LNCaP clone FGC (cell line): Measurements from ENCODE around the gene THRSP.
A peak's percentile ranks its signal among the peaks of the same experiment; 100 is the strongest.

ENCODE experiments used
- DNase-seq: peaks from one replicate; pipeline ENCODE4 v3.0.0-alpha.2; 2011; ENCODE audit warnings: low read depth
- H3K4me3 ChIP-seq: 2 replicates; pipeline ENCODE4 v1.5.1; 2011; ENCODE audit warnings: mild to moderate bottlenecking, low read depth, low read length, control low read depth
- TF ChIP-seq, protein P1 (sequence below): IDR thresholded peaks from 2 replicates; pipeline ENCODE4 v1.5.1; 2012; ENCODE audit warnings: mild to moderate bottlenecking; ENCODE audit not compliant: control insufficient read depth, insufficient read depth; ENCODE audit errors: extremely low read depth

THRSP gene

GRCh38 chr11:78045851-78046485 lies 17.7 kb upstream of the THRSP start:
- peak overlapping the region; percentile 19 for H3K4me3 ChIP-seq
- TF ChIP-seq, protein P1, sequence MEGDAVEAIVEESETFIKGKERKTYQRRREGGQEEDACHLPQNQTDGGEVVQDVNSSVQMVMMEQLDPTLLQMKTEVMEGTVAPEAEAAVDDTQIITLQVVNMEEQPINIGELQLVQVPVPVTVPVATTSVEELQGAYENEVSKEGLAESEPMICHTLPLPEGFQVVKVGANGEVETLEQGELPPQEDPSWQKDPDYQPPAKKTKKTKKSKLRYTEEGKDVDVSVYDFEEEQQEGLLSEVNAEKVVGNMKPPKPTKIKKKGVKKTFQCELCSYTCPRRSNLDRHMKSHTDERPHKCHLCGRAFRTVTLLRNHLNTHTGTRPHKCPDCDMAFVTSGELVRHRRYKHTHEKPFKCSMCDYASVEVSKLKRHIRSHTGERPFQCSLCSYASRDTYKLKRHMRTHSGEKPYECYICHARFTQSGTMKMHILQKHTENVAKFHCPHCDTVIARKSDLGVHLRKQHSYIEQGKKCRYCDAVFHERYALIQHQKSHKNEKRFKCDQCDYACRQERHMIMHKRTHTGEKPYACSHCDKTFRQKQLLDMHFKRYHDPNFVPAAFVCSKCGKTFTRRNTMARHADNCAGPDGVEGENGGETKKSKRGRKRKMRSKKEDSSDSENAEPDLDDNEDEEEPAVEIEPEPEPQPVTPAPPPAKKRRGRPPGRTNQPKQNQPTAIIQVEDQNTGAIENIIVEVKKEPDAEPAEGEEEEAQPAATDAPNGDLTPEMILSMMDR: peak; percentile 94
- DNase-seq: no peak

DNA sequence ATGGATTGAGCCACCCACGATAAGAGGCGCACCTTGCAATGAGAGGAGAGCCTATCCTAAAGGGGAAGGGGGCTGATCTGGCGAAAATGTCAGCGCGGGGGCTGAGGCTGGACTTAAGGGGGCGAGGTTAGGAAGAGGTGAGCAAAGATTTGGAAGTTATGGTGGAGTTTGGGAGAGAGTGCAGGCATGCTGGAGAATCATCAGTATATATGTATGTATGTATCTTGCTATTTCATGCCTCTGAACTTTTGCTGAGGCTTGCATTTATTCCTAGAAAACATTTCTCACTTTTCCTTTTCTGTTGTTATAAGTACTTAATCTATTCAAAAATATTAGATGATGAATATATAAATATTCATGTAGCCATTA lies 17.2 kb upstream of the THRSP start:
- TF ChIP-seq, protein P1: no peak
- no peak overlapping the region for H3K4me3 ChIP-seq
- DNase-seq: no peak

DNA sequence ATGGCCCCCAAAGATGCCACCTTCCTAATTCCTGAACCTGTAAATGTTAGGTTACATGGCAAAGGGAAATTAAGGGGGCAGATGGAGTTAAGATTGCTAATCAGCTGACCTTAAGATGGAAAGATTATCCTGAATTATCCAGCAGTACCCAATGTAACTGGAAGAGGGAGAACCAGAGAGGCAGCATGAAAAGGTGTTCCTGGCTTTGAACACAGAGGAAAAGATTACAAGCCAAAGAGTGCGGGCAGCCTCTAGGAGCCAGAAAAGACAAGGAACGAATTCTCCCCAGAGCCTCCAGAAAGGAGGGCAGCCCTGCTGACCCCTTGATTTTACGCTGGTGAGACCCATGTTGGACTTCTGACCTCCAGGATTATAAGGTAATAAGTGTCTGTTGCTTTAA lies 15.1 kb upstream of the THRSP start:
- no peak overlapping the region for H3K4me3 ChIP-seq
- TF ChIP-seq, protein P1: no peak
- no peak for DNase-seq

GRCh38 chr11:78049348-78049747 lies 14.3 kb upstream of the THRSP start:
- DNase-seq: no peak
- TF ChIP-seq, protein P1: no peak

DNA sequence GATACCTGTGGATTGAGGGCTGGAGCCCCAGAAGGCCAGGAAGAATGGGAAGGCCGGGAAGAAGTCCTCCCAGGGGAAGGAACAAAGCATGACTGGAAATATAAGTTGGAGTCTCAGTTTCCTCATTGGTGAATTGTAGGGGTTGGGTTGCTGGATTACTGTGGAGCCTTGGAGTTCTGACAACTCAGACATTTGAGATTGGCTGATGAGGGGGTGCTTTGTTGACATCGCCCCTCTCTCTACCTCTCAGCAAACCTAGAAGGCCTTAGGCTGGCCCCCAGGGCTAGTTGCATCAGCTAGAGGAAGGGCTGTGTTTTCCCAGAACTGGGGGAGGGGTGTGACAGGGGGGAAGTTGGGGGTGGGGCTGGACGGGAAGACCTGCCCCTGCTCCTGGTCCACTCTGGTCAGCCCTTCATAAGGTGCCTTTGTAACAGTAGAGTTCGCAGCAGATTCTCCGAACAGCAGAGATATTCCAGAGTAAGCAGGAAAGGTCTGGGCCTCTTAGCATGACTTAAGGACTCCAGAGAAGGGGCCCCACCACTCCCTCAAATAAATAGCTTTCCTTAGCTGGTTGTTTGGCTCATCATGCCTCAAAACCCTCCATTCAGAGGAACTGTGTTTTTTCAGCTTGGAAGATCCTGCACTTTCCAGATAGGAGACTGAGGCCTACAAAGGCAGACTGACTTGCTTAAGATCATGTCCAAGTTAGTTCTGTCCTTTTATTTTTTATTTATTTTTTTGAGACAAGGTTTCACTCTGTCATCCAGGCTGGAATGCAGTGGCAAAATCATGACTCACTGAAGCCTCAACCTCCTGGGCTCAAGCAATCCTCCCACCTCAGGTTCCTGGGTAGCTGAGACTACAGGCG lies 12.5 kb upstream of the THRSP start:
- no peak for DNase-seq
- H3K4me3 ChIP-seq: no peak overlapping the region
- TF ChIP-seq, protein P1: no peak

More at GRCh38 chr11:78049348-78049747, 14.3 kb upstream of the THRSP start:
- no peak overlapping the region for H3K4me3 ChIP-seq

- DNase-seq: no peak
- TF ChIP-seq, protein P1: no peak
- no peak overlapping the region for H3K4me3 ChIP-seq
These were observed 8.7 kb upstream of the THRSP start for GRCh38 chr11:78054971-78055370.
